ENCODE measurements around the gene BIN1. TPM values are rescaled to one million over a fixed set of nuclear protein-coding genes. Genes with fewer than 3 reads are reported as not detected.

Gene BIN1
- polyA plus RNA-seq, 1 donor from 2014 or later: 61.9 TPM

DNA sequence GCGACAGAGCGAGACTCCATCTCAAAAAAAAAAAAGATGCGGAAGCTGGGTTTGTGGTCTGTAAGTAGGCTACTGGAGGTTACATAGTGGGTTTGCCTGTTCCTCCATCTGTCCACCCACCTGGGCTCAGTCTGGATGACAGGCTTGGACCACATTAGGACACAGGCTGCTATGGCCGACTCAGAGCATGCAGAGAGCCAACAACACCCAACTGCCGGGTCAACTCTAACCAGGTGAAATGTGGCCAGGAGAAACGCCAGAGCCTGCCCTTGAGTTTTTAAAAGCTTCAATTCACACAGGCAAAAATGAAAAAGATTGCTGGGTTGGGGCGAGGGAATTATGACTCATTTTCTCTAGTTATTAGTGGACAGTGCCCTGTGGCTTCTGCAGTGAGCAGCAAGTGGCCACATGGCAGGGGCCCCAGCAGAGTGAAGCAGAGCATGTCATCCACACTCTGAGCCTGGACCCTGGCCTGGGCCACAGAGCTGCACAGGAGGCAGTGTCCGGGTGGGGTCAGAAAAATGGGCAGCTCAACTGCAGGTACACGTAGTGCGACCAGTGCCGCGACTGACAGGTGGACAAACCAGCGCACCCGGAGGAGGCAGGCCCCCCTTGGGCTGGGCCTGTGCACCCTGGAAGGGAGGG lies 67.4 kb downstream of the BIN1 start:
- Histone ChIP-seq H4K20me1 (ENCODE audit: insufficient read depth) (no peaks in the 10 kb centered on the region), H3K4me2 (ENCODE audit: low read length) (no peak overlapping the region), H3K36me3 (ENCODE audit: insufficient read depth, low read length) (no peaks in the 10 kb centered on the region), H3K79me2 (replicated peaks; ENCODE audit: insufficient read depth, low read length) (no peaks in the 10 kb centered on the region), H3F3A (ENCODE audit: insufficient read depth, low read length, poor library complexity, severe bottlenecking) (no peaks in the 10 kb centered on the region), H3K9me3 (ENCODE audit: low read length) (no peaks in the 10 kb centered on the region), H2AFZ (ENCODE audit: low read depth, low read length) (no peak overlapping the region), H3K9ac (ENCODE audit: low read length) (no peak overlapping the region), H3K27ac (ENCODE audit: low read length) (no peak overlapping the region), H3K9me2 (ENCODE audit: insufficient read depth, low read length) (no peaks in the 10 kb centered on the region), H3K27me3 (ENCODE audit: insufficient read depth, low read depth, low read length) (no peaks in the 10 kb centered on the region), H3K4me3 (ENCODE audit: low read length) (no peak overlapping the region)
- no peak for TF ChIP-seq EZH2 (IDR thresholded peaks at IDR 0.05; ENCODE audit: borderline replicate concordance, insufficient read depth, low read length, poor library complexity, severe bottlenecking)
- no peak for TF ChIP-seq POLR2AphosphoS5 (IDR thresholded peaks at IDR 0.05)
- TF ChIP-seq, protein P1, sequence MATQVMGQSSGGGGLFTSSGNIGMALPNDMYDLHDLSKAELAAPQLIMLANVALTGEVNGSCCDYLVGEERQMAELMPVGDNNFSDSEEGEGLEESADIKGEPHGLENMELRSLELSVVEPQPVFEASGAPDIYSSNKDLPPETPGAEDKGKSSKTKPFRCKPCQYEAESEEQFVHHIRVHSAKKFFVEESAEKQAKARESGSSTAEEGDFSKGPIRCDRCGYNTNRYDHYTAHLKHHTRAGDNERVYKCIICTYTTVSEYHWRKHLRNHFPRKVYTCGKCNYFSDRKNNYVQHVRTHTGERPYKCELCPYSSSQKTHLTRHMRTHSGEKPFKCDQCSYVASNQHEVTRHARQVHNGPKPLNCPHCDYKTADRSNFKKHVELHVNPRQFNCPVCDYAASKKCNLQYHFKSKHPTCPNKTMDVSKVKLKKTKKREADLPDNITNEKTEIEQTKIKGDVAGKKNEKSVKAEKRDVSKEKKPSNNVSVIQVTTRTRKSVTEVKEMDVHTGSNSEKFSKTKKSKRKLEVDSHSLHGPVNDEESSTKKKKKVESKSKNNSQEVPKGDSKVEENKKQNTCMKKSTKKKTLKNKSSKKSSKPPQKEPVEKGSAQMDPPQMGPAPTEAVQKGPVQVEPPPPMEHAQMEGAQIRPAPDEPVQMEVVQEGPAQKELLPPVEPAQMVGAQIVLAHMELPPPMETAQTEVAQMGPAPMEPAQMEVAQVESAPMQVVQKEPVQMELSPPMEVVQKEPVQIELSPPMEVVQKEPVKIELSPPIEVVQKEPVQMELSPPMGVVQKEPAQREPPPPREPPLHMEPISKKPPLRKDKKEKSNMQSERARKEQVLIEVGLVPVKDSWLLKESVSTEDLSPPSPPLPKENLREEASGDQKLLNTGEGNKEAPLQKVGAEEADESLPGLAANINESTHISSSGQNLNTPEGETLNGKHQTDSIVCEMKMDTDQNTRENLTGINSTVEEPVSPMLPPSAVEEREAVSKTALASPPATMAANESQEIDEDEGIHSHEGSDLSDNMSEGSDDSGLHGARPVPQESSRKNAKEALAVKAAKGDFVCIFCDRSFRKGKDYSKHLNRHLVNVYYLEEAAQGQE (IDR thresholded peaks at IDR 0.05; ENCODE audit: borderline replicate concordance): no peak
- TF ChIP-seq MXI1 (conservative IDR thresholded peaks at IDR 0.05; ENCODE audit: poor library complexity, severe bottlenecking): no peak
- no peak for TF ChIP-seq RAD21 (conservative IDR thresholded peaks at IDR 0.05)

DNA sequence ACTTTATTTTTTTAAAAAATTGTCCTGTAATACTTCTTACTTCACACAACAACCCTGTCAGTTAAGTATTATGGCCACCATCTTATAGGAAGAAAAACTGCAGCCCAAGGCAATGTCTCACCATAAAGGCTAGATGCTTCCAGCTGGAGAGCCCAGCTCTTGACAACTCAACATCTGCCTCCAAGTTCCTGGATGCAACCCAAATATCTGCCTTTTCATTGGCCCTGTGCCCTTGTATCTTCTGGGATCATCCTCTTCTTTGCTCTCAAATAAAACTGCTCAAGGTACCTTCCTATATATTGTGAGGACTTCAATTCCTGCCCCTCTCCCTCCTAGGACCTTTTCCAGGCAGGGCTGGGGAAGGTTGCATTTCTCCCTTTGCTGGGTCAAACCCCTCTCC lies 69.5 kb downstream of the BIN1 start:
- no peak overlapping the region for H3K9ac ChIP-seq (ENCODE audit: low read length)
- no peaks in the 10 kb centered on the region for H4K20me1 ChIP-seq (ENCODE audit: insufficient read depth)
- no peaks in the 10 kb centered on the region for H3K79me2 ChIP-seq (replicated peaks; ENCODE audit: insufficient read depth, low read length)
- H3K27me3 ChIP-seq (ENCODE audit: insufficient read depth, low read depth, low read length): no peaks in the 10 kb centered on the region
- H3K4me3 ChIP-seq (ENCODE audit: low read length): no peak overlapping the region
- no peaks in the 10 kb centered on the region for H3K9me2 ChIP-seq (ENCODE audit: insufficient read depth, low read length)
- no peak overlapping the region for H2AFZ ChIP-seq (ENCODE audit: low read depth, low read length)
- H3K27ac ChIP-seq (ENCODE audit: low read length): no peak overlapping the region
- TF ChIP-seq POLR2AphosphoS5 (IDR thresholded peaks at IDR 0.05): no peak
- no peak for TF ChIP-seq SMC3 (conservative IDR thresholded peaks at IDR 0.05; ENCODE audit: poor library complexity)
- H3K4me2 ChIP-seq (ENCODE audit: low read length): no peak overlapping the region
- no peaks in the 10 kb centered on the region for H3K36me3 ChIP-seq (ENCODE audit: insufficient read depth, low read length)
- no peaks in the 10 kb centered on the region for H3F3A ChIP-seq (ENCODE audit: insufficient read depth, low read length, poor library complexity, severe bottlenecking)
- no peaks in the 10 kb centered on the region for H3K9me3 ChIP-seq (ENCODE audit: low read length)

DNA sequence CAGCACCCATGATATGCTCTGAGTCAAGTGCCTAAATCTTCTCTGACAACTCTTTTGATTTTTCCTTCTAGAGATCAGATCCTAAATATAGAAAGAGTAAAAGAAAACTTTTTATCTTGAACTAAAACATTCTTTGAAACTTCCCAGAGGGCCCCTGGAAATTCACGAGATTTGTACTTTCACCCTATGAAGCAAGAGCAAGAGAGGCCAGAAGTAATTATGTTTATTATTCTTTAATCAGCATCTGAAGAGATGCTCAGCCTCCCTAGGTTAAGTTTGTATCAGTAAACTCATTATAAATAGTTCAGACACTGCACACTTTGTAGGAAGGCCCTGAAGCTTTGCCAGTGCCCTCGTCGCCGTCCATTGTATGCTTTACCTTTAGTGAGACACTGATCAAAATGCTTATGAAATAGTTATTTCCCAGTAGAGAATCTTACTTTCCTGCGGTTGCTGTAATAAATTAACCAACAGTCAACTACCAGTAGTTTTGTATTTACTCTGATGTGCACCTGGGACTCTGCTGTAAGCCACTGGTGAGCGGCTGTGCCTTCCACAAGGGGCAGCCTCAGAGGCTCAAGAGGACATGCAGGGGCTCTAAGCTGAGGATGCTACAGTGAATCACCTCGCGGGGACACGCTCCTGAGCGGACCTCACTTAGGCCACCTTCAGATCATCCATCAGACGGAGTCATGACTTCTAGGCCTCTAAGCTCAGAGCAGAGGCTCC lies 71.9 kb downstream of the BIN1 start:
- Histone ChIP-seq H3K27ac (ENCODE audit: low read length) (no peak overlapping the region), H3K4me3 (ENCODE audit: low read length) (no peak overlapping the region), H4K20me1 (ENCODE audit: insufficient read depth) (no peaks in the 10 kb centered on the region), H3K4me2 (ENCODE audit: low read length) (no peak overlapping the region), H3K79me2 (replicated peaks; ENCODE audit: insufficient read depth, low read length) (no peaks in the 10 kb centered on the region), H3K9ac (ENCODE audit: low read length) (no peak overlapping the region), H3K9me2 (ENCODE audit: insufficient read depth, low read length) (no peaks in the 10 kb centered on the region), H3K36me3 (ENCODE audit: insufficient read depth, low read length) (no peaks in the 10 kb centered on the region), H3K9me3 (ENCODE audit: low read length) (no peaks in the 10 kb centered on the region), H2AFZ (ENCODE audit: low read depth, low read length) (no peak overlapping the region), H3F3A (ENCODE audit: insufficient read depth, low read length, poor library complexity, severe bottlenecking) (no peaks in the 10 kb centered on the region), H3K27me3 (ENCODE audit: insufficient read depth, low read depth, low read length) (no peaks in the 10 kb centered on the region)
- TF ChIP-seq EZH2 (IDR thresholded peaks at IDR 0.05; ENCODE audit: borderline replicate concordance, insufficient read depth, low read length, poor library complexity, severe bottlenecking): no peak
- no peak for TF ChIP-seq MXI1 (conservative IDR thresholded peaks at IDR 0.05; ENCODE audit: poor library complexity, severe bottlenecking)
- TF ChIP-seq RAD21 (conservative IDR thresholded peaks at IDR 0.05): no peak
- TF ChIP-seq EP300 (conservative IDR thresholded peaks at IDR 0.05; ENCODE audit: poor library complexity, severe bottlenecking): no peak
- no peak for TF ChIP-seq POLR2AphosphoS5 (IDR thresholded peaks at IDR 0.05)
- TF ChIP-seq, protein P1 (IDR thresholded peaks at IDR 0.05; ENCODE audit: borderline replicate concordance): no peak
- TF ChIP-seq SMC3 (conservative IDR thresholded peaks at IDR 0.05; ENCODE audit: poor library complexity): no peak
- TF ChIP-seq TAF1 (IDR thresholded peaks at IDR 0.05; ENCODE audit: low read depth): no peak
